Measurements from ENCODE around the gene TIE1.

DNA sequence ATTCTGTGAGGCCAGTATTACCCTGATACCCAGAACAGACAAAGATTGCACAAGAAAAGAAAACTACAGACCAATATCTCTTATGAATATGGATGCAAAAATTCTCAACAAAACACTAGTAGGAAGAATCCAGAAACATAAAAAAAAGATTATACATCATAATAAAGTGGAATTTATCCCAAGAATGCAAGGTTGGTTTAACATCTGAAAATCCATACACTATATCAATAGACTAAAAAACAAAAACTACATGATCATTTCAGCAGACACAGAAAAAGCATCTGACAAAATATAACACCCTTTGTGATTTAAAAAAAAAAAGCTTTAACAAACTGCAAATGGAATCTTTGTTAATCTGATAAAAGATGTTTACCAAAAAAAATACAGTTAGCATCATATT, 24.6 kb downstream of the TIE1 start:
- TF ChIP-seq POLR2A (IDR thresholded peaks at IDR 0.05): no peak
- TF ChIP-seq, protein P1, sequence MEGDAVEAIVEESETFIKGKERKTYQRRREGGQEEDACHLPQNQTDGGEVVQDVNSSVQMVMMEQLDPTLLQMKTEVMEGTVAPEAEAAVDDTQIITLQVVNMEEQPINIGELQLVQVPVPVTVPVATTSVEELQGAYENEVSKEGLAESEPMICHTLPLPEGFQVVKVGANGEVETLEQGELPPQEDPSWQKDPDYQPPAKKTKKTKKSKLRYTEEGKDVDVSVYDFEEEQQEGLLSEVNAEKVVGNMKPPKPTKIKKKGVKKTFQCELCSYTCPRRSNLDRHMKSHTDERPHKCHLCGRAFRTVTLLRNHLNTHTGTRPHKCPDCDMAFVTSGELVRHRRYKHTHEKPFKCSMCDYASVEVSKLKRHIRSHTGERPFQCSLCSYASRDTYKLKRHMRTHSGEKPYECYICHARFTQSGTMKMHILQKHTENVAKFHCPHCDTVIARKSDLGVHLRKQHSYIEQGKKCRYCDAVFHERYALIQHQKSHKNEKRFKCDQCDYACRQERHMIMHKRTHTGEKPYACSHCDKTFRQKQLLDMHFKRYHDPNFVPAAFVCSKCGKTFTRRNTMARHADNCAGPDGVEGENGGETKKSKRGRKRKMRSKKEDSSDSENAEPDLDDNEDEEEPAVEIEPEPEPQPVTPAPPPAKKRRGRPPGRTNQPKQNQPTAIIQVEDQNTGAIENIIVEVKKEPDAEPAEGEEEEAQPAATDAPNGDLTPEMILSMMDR (IDR thresholded peaks at IDR 0.05): no peak

Data from right lobe of liver (tissue), 4 donors.